Urinary bladder (tissue), 4 donors: Measurements from ENCODE around the gene SLC25A31. TPM values are rescaled to one million over a fixed set of nuclear protein-coding genes. Genes with fewer than 3 reads are reported as not detected.

Experiments
- DNase-seq: peaks from one replicate; pipeline ENCODE4 v3.0.0-alpha.2; 2015; ENCODE audit errors: extremely low spot score
- H3K27ac ChIP-seq: one replicate; pipeline ENCODE4 v1.5.1; 2013; ENCODE audit warnings: low read depth, mild to moderate bottlenecking, moderate library complexity
- H3K36me3 ChIP-seq: one replicate; pipeline ENCODE4 v1.6.1; 2013; ENCODE audit warnings: mild to moderate bottlenecking, moderate library complexity; ENCODE audit not compliant: insufficient read depth
- H3K4me1 ChIP-seq: one replicate; pipeline ENCODE4 v1.6.1; 2013; ENCODE audit warnings: mild to moderate bottlenecking, moderate library complexity; ENCODE audit not compliant: insufficient read depth
- H3K4me3 ChIP-seq: one replicate; pipeline ENCODE4 v1.5.1; 2013; ENCODE audit warnings: low read depth, low read length
- WGBS: extraction: QIAGEN DNeasy Blood & Tissue Kit; methylation state at CpG from one replicate; pipeline ENCODE4 v1.1.7; 2013; 5-methylcytosine and 5-hydroxymethylcytosine counted together
- polyA plus RNA-seq: library from polyadenylated mRNA; stranded (reverse); fragments of 200-250 nt; gene quantifications from one replicate; pipeline ENCODE4 v1.2.3, GENCODE V29; 2013
- total RNA-seq: library from RNA; depleted of rRNA; stranded (reverse); fragments of >200 nt; gene quantifications from one replicate; pipeline ENCODE4 v1.2.3, GENCODE V29; 2014
- donor health status: healthy with polysubstance abuse.
- donor health status: healthy.

SLC25A31 gene
- total and polyA plus RNA-seq, 2 donors, result not detected

GRCh38 chr4:127756906-127757305 is 26.7 kb downstream of the SLC25A31 start:
- DNase-seq, result no peak
- Histone ChIP-seq H3K4me1 (no peaks in the 10 kb centered on the region), H3K4me3 (no peak overlapping the region), H3K27ac (no peak overlapping the region), H3K36me3 (no peaks in the 10 kb centered on the region)
- WGBS, result 84% methylated on average over 2 of the region's 2 CpGs

GRCh38 chr4:127759228-127759820 is 29.1 kb downstream of the SLC25A31 start:
- Histone ChIP-seq H3K4me1 (no peaks in the 10 kb centered on the region), H3K36me3 (no peaks in the 10 kb centered on the region), H3K27ac (no peak overlapping the region), H3K4me3 (no peak overlapping the region)
- WGBS, result 78% methylated on average over 2 of the region's 2 CpGs
- no peak for DNase-seq

DNA sequence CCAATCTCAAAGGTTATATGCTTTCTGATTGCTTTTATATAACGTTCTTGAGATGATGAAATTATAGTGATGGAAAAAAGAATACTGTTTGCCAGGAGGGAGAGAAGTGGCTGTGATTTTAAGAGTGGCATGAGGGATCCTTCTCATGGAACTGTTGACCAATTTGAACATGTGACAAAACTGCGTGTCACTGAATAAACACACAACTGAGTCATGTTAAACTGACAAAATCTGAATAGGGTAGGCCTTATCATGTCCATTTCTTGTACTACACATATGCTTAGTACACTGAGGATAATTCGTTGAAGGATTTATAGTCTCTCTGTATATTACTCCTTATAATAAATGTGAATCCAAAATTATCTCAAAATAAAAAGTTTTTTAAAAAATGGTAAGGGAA is 29.7 kb downstream of the SLC25A31 start:
- Histone ChIP-seq H3K4me3 (no peak overlapping the region), H3K4me1 (no peaks in the 10 kb centered on the region), H3K27ac (no peak overlapping the region), H3K36me3 (no peaks in the 10 kb centered on the region)
- no peak for DNase-seq
- 75% methylated on average over 3 of the region's 3 CpGs for WGBS

DNA sequence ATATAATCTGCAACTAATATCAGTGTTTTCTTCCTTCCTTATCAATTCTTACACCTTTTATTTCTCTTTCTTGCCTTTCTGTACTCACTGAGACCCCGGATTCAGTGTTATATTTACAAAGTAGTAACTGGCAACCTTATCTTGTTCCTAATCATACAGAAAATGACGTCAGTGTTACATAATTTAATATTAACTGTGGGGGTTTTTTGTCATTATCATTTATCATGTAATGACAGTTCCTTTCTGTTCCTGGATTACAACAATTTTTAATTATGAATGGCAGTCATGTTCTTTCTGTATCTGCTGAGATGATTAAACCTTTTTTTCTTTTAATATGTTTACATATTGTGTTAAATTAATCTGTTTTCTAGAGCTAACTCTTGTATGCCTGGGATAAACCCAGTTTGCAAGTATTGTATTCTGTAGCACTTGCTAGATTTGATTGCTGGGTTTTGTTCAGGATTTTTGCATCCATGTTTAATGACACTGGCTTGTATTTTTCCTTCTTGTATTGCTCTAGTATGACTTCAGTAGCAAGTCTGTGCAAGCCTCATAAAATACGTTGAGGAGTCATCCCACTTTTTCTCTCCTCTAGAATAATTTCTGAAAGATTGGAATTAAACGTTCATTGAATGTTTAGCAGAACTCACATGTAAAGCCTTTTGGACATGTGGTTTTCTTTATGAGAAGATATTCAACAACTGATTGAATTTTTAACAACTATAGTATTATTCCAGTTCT is 41.5 kb downstream of the SLC25A31 start:
- DNase-seq, result peak; percentile 7
- 42% methylated on average over 4 of the region's 4 CpGs for WGBS

DNA sequence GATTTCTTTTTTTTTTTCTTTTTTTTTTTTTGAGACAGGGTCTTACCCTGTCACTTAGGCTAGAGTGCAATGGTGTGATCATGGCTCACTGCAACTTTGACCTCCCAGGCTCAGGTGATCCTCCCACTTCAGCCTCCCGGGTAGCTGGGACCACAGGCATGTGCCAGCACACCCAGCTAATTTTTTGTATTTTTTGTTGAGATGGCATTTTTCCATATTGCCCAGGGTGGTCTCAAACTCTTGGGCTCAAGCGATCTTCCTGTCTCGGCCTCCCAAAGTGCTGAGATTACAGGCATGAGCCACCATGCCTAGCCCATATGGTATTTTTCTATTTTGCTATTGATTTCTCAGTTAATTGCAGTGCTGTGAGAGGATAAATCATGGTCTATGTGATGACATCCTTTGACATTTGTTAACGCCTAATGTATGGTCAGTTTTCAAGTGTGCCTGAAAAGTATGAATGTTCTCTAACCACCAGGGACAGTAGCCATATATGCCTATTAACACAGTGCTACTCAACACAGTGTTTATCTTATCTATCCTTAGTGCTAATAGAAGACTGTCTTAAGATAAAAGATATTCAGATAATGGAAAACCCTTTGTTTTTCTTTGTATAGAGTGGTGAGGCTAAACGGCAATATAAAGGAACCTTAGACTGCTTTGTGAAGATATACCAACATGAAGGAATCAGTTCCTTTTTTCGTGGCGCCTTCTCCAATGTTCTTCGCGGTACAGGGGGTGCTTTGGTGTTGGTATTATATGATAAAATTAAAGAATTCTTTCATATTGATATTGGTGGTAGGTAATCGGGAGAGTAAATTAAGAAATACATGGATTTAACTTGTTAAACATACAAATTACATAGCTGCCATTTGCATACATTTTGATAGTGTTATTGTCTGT is 42.8 kb downstream of the SLC25A31 start:
- Histone ChIP-seq H3K4me3 (no peak overlapping the region), H3K4me1 (no peaks in the 10 kb centered on the region), H3K27ac (no peak overlapping the region), H3K36me3 (no peaks in the 10 kb centered on the region)
- no peak for DNase-seq
- 71% methylated on average over 10 of the region's 10 CpGs for WGBS

More for the DNA sequence above, 41.5 kb downstream of the SLC25A31 start:
- Histone ChIP-seq H3K4me1 (no peaks in the 10 kb centered on the region), H3K36me3 (no peaks in the 10 kb centered on the region), H3K4me3 (no peak overlapping the region), H3K27ac (no peak overlapping the region)

GRCh38 chr4:127775843-127776242 is 45.6 kb downstream of the SLC25A31 start:
- H3K27ac ChIP-seq, result no peak overlapping the region
- H3K36me3 ChIP-seq, result no peaks in the 10 kb centered on the region
- no peak overlapping the region for H3K4me3 ChIP-seq
- H3K4me1 ChIP-seq, result no peaks in the 10 kb centered on the region
- no peak for DNase-seq
- WGBS, result 96% methylated on average over 4 of the region's 4 CpGs

DNA sequence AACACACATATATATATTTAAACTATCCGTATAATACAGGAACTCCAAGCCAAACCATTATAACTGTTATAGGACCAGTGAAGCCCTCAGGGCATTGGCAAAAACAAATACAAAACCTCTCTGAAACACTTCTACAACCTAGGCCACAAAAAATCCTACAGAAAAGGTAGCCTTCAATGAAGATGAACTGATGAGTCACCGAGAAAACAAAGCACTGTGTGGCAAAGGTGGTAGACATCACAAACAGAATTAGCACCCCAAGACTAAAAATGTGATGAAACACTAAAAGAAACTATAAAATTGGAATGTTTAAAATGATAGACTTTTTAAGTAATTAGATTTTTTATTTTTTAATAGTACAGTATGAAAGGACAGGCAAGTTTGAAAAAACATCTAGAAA is 46.4 kb downstream of the SLC25A31 start:
- 90% methylated on average over 2 of the region's 2 CpGs for WGBS

GRCh38 chr4:127777487-127777886 is 47.3 kb downstream of the SLC25A31 start:
- Histone ChIP-seq H3K4me1 (peaks cover 2% of the 10 kb centered on the region), H3K4me3 (no peak overlapping the region), H3K27ac (no peak overlapping the region), H3K36me3 (no peaks in the 10 kb centered on the region)
- DNase-seq, result no peak
- WGBS, result 79% methylated on average over 3 of the region's 3 CpGs

More for the DNA sequence above, 46.4 kb downstream of the SLC25A31 start:
- Histone ChIP-seq H3K4me1 (peaks cover 2% of the 10 kb centered on the region), H3K36me3 (no peaks in the 10 kb centered on the region), H3K27ac (no peak overlapping the region), H3K4me3 (no peak overlapping the region)
- DNase-seq, result no peak

DNA sequence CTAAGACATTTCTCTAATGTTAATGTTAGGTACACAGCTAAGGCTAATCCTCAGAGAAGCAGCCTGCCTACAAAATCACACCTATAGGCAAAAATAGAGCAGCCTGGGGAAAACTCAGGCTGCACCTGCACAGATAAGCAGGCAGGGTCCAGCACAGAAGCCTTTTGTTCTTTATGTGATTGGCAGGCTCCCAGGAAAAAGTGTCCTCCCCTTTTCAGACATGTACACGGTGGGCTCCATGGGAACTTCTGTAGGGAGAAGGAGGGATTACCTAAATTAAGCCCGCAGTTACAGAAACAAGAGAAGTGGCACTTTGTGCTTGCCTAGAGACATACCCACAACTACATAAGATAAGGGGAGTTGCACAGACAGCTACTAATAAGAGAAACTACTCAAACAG is 47.9 kb downstream of the SLC25A31 start:
- Histone ChIP-seq H3K4me1 (peaks cover 2% of the 10 kb centered on the region), H3K36me3 (no peaks in the 10 kb centered on the region), H3K4me3 (no peak overlapping the region), H3K27ac (no peak overlapping the region)
- 42% methylated on average over 2 of the region's 2 CpGs for WGBS
- no peak for DNase-seq

GRCh38 chr4:127780598-127780997 is 50.4 kb downstream of the SLC25A31 start:
- peaks cover 2% of the 10 kb centered on the region for H3K4me1 ChIP-seq
- H3K27ac ChIP-seq, result no peak overlapping the region
- no peaks in the 10 kb centered on the region for H3K36me3 ChIP-seq
- no peak for DNase-seq
- no peak overlapping the region for H3K4me3 ChIP-seq
- WGBS, result 97% methylated on average over 12 of the region's 12 CpGs

DNA sequence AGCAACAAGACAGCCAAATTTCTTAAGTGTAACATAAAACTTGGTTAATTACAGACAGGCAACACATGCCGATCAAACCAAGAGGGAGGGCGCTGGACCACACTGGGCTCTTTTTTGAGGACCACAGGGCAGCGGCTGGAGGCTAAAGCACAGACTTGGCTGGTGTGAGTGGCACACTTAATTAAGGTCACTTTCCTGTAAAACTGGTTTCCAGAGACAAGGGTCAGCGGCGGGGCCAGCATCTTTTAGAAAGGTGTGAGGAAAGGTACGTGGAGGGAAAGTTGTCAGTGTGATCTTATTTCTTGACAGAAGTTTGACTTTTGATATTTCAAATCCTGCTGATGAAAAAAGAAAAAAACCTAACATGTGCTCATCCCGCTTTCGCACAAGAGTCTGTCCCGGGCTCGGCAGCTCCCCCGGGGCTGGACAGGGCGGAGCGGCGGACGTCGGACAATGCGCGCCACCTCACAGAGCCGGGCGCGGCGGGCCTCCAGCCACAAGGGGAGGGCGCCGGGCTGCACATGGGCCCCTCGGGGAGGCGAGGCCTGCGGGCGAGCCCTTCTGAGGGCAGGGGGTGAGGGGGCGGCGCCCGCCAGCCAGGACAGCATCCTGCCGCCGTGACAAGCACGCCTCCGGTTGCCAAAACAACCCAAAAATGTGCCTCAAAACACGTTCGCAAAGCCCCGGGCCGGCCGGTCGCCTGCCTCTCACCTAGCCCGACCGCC is 51.3 kb downstream of the SLC25A31 start:
- 12% methylated on average over 43 of the region's 43 CpGs for WGBS
- peaks cover 2% of the 10 kb centered on the region for H3K4me1 ChIP-seq
- no peak overlapping the region for H3K27ac ChIP-seq
- H3K4me3 ChIP-seq, result peak overlapping the region; percentile 61
- H3K36me3 ChIP-seq, result no peaks in the 10 kb centered on the region
- DNase-seq, result no peak

DNA sequence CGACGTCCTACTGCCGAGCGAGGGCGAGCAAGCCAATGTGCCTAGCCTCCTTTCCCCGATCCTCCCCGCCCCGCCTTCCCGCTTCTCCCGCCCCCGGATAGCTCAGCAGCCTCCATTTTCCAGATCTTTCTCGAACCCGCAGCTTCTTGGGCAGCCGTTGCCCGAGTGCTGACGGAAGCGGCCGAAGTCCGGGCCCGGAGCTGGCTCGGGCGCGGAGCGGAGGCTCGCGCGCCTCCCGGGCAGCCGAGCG is 51.8 kb downstream of the SLC25A31 start:
- Histone ChIP-seq H3K4me1 (peaks cover 2% of the 10 kb centered on the region), H3K4me3 (peak overlapping the region; percentile 61), H3K36me3 (no peaks in the 10 kb centered on the region), H3K27ac (no peak overlapping the region)
- WGBS, result under 1% methylated on average over 30 of the region's 30 CpGs
- DNase-seq, result peak; percentile 51

GRCh38 chr4:127782275-127783025 is 52.2 kb downstream of the SLC25A31 start, which contains the start of gene HSPA4L:
Gene HSPA4L, plus strand, starts transcription at chr4:127782322. Its CDS starts 229 bp downstream, at chr4:127782551.
- under 1% methylated on average over 63 of the region's 63 CpGs for WGBS
- peak within 1 kb of the TSS; percentile 61 for H3K4me3 ChIP-seq
- DNase-seq, result peak; percentile 50
- H3K27ac ChIP-seq, result peak within 1 kb of the TSS; percentile 13
- H3K36me3 ChIP-seq, result no peaks in the 10 kb centered on the region
- H3K4me1 ChIP-seq, result peaks cover 2% of the 10 kb centered on the region
